Vagina (tissue), 2 donors: ENCODE results near the gene PPFIBP2. TPM values are rescaled to one million over a fixed set of nuclear protein-coding genes. Genes with fewer than 3 reads are reported as not detected.

Experiments used
- DNase-seq, 2 donors: peaks; one replicate each; pipeline ENCODE4 v3.0.0-alpha.2; 2017; ENCODE audit errors: extremely low spot score in 2 of 2
- H3K27ac ChIP-seq: fragments of 200-600 bp; sonication (generic); one replicate; pipeline ENCODE4 v1.5.1; 2019
- H3K27me3 ChIP-seq: fragments of 200-600 bp; sonication (generic); one replicate; pipeline ENCODE4 v1.5.1; 2019
- H3K36me3 ChIP-seq, 2 donors: fragments of 200-600 bp; sonication (generic); one replicate each; pipeline ENCODE4 v1.5.1; 2017 to 2019
- H3K4me1 ChIP-seq: fragments of 200-600 bp; sonication (generic); one replicate; pipeline ENCODE4 v1.5.1; 2019
- H3K4me3 ChIP-seq, 2 donors: fragments of 200-600 bp; sonication (generic); 1 replicate in 1 of 2; 2 replicates in 1 of 2; pipeline ENCODE4 v1.5.1; 2016 to 2019
- H3K9me3 ChIP-seq: fragments of 200-600 bp; sonication (generic); one replicate; pipeline ENCODE4 v1.5.1; 2019
- POLR2A ChIP-seq, 2 donors: fragments of 450-650 bp; IDR thresholded peaks; one replicate each; pipeline ENCODE4 v1.6.1; 2017; ENCODE audit warnings: antibody characterized with exemption in 2 of 2, mild to moderate bottlenecking in 2 of 2, moderate library complexity in 2 of 2
- POLR2AphosphoS5 ChIP-seq, 2 donors: sonication (generic); formaldehyde crosslinking; IDR thresholded peaks; one replicate each; pipeline ENCODE4 v1.9.0; 2017; ENCODE audit warnings: antibody characterized with exemption in 2 of 2, mild to moderate bottlenecking in 2 of 2, low read depth in 1 of 2; ENCODE audit not compliant: insufficient read depth in 1 of 2
- intact Hi-C: fragments of 100-400 bp; cut with DNase I; formaldehyde crosslinking; loops from one replicate; pipeline ENCODE4 v1.15.1; 2023
- total RNA-seq: library from RNA; depleted of rRNA; stranded (reverse); fragments of >200 nt; gene quantifications from one replicate; pipeline ENCODE4 v1.2.3, GENCODE V29; 2016
- TF ChIP-seq, protein P1 (sequence below), 3 experiments: fragments of 450-650 bp in 2 of 3; fragments of 200-600 bp in 1 of 3; sonication (generic) in 1 of 3; IDR thresholded peaks; one replicate each; pipeline ENCODE4 v1.5.1; 2017 to 2019; ENCODE audit warnings: antibody characterized with exemption in 3 of 3, mild to moderate bottlenecking in 2 of 3, moderate library complexity in 2 of 3

Gene PPFIBP2
- total RNA-seq, 1 donor from 2014 or later = 48.1 TPM

DNA sequence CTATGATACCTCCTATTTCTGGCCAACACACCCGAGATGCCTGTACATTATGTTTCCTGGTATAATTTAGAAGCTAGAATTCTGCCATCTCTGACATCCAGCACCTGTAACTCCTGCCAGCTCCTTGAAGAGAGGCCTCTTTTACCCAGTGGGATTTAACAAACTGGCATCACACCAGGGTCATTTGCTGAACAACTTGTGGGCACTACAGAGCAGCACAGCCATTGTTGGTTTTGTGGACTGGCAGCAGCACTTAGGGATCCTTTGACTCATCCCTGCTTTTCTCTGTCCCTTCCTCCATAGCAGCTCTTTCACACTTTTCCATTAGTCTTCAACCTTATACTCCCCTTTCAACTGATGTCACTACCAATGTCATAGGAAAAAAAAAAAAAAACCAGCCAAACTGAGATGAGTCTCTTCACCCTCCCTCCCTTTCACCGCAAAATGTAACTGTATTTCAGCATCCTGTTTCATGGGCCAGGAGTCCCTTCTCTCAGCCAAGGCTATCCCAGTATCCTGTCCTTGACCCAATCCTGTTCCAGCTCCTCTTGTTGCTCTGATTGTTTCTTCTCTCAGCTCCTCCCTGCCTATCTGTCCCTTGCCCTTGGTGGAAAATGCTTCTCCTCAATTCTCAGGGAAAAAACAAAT lies 68.7 kb downstream of the PPFIBP2 start:
- Histone ChIP-seq H3K27ac (no peak overlapping the region), H3K4me1 (peaks cover 68% of the 10 kb centered on the region)

DNA sequence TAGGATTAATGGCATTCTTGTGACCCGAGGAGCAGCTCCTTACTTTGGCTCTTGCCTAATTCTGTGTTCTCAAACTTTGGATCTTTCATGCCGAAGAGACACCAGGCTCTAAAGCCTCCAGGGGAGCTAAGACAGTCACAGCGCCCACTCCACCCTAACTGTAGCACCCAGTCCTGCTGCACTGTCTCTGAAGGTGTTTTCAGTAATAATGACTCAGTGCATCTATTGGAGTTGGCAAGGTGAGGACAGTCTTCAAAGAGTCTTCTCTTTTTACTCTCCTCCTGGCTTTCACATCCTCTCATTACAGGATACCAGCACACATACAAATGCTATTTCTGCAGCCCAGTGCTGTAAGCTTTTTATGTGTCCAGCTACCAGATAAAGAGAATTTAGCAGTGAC lies 69.4 kb downstream of the PPFIBP2 start:
- intact Hi-C loops = no loop called here
- Histone ChIP-seq H3K36me3 (no peaks in the 10 kb centered on the region), H3K4me1 (peaks cover 60% of the 10 kb centered on the region), H3K27me3 (no peaks in the 10 kb centered on the region), H3K9me3 (no peaks in the 10 kb centered on the region), H3K4me3 (no peak overlapping the region), H3K27ac (no peak overlapping the region)
- no peak for DNase-seq
- TF ChIP-seq, protein P1, sequence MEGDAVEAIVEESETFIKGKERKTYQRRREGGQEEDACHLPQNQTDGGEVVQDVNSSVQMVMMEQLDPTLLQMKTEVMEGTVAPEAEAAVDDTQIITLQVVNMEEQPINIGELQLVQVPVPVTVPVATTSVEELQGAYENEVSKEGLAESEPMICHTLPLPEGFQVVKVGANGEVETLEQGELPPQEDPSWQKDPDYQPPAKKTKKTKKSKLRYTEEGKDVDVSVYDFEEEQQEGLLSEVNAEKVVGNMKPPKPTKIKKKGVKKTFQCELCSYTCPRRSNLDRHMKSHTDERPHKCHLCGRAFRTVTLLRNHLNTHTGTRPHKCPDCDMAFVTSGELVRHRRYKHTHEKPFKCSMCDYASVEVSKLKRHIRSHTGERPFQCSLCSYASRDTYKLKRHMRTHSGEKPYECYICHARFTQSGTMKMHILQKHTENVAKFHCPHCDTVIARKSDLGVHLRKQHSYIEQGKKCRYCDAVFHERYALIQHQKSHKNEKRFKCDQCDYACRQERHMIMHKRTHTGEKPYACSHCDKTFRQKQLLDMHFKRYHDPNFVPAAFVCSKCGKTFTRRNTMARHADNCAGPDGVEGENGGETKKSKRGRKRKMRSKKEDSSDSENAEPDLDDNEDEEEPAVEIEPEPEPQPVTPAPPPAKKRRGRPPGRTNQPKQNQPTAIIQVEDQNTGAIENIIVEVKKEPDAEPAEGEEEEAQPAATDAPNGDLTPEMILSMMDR (IDR thresholded peaks at IDR 0.05) = no peak
- TF ChIP-seq POLR2AphosphoS5 (IDR thresholded peaks at IDR 0.05; ENCODE audit: insufficient read depth in 1 of 2, low read depth in 1 of 2) (no peak), POLR2A (IDR thresholded peaks at IDR 0.05) (no peak)

More for the DNA sequence above, 68.7 kb downstream of the PPFIBP2 start:
- DNase-seq = no peak
- Histone ChIP-seq H3K36me3 (no peaks in the 10 kb centered on the region), H3K27me3 (no peaks in the 10 kb centered on the region), H3K4me3 (no peak overlapping the region), H3K9me3 (no peaks in the 10 kb centered on the region)
- TF ChIP-seq, protein P1 (IDR thresholded peaks at IDR 0.05) = no peak
- TF ChIP-seq POLR2A (IDR thresholded peaks at IDR 0.05) (no peak), POLR2AphosphoS5 (IDR thresholded peaks at IDR 0.05; ENCODE audit: insufficient read depth in 1 of 2, low read depth in 1 of 2) (no peak)
- intact Hi-C loops = no loop called here

DNA sequence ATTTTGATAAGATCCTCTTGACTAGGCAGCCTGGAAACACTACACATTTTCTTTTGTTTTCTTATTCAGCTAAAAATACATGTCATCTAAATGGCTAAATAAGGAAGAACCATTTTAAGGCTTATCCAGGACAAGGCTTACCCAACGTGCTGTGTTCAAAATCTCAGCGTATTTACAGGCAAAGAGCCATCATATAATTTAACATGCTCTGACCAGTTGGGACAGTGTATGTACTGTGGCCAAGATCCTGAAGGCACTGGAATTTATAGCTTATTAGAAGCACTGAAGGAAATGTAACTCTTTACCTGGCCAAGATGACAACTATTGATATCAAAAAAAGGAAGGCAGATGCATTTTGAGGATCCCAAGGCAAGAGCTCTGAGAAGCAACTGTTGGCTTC lies 71.1 kb downstream of the PPFIBP2 start:
- H3K27me3 ChIP-seq = no peaks in the 10 kb centered on the region
- no peaks in the 10 kb centered on the region for H3K9me3 ChIP-seq
- intact Hi-C loops = no loop called here
- peaks cover 43% of the 10 kb centered on the region for H3K4me1 ChIP-seq
- H3K27ac ChIP-seq = no peak overlapping the region
- TF ChIP-seq POLR2A (IDR thresholded peaks at IDR 0.05) (no peak), POLR2AphosphoS5 (IDR thresholded peaks at IDR 0.05; ENCODE audit: insufficient read depth in 1 of 2, low read depth in 1 of 2) (no peak)
- TF ChIP-seq, protein P1 (IDR thresholded peaks at IDR 0.05) = no peak
- no peak for DNase-seq
- H3K4me3 ChIP-seq = no peak overlapping the region
- H3K36me3 ChIP-seq = no peaks in the 10 kb centered on the region

DNA sequence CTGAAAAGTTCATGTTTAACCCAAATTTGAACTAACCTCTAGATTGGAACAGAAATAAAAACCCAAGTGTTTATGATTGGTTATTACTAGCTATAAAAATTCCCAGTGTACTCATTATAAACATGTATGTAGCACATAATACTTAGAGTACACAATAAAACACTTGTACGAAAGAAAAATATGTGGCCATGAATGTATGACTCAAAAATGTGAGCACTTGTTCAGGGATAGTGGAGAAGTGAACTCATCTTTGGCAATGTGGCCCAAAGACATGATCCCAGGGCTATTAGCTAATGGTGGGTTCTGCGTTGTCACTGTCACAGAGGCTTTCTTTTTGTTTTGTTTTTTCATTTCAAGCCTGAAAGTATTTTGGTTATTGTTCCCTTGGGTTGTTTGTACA lies 72.0 kb downstream of the PPFIBP2 start:
- intact Hi-C loops = no loop called here
- Histone ChIP-seq H3K27me3 (no peaks in the 10 kb centered on the region), H3K36me3 (no peaks in the 10 kb centered on the region), H3K27ac (no peak overlapping the region), H3K4me1 (peaks cover 34% of the 10 kb centered on the region), H3K4me3 (no peak overlapping the region), H3K9me3 (no peaks in the 10 kb centered on the region)
- no peak for DNase-seq
- TF ChIP-seq POLR2AphosphoS5 (IDR thresholded peaks at IDR 0.05; ENCODE audit: insufficient read depth in 1 of 2, low read depth in 1 of 2) = no peak
- no peak for TF ChIP-seq POLR2A (IDR thresholded peaks at IDR 0.05)
- TF ChIP-seq, protein P1 (IDR thresholded peaks at IDR 0.05) = no peak

DNA sequence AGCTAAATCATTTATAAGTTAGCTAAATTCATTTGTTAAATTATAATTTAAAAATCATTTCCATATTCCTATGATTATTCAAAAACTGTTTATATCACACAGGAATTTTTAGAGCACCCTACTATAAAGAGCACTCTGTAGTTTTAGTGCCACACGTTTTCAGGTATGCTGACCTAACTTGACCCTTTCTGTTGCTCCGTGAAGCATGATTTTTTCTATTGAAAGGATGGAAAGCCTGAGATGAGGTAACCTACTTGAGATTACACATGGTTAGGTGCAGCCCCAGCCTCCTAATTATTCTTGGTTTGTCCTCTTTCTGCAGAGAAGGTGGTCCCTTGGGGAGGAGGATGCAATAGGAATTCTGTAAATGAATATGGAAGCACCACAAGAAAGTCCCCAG lies 72.6 kb downstream of the PPFIBP2 start:
- Histone ChIP-seq H3K9me3 (no peaks in the 10 kb centered on the region), H3K27ac (no peak overlapping the region), H3K4me1 (peaks cover 29% of the 10 kb centered on the region), H3K4me3 (no peak overlapping the region), H3K36me3 (no peaks in the 10 kb centered on the region), H3K27me3 (no peaks in the 10 kb centered on the region)
- no peak for TF ChIP-seq POLR2AphosphoS5 (IDR thresholded peaks at IDR 0.05; ENCODE audit: insufficient read depth in 1 of 2, low read depth in 1 of 2)
- no peak for DNase-seq
- intact Hi-C loops = no loop called here
